GM13976 (cell line): Measurements from ENCODE around the gene CALR3.
"Not testable (repeated sequence)": the region's sequence is repeated elsewhere in the genome, so short reads cannot be mapped to it uniquely, and the experiment has no call there.

ENCODE experiments used
- DNase-seq: peaks from one replicate; pipeline ENCODE4 v3.0.0; 2012; ENCODE audit warnings: low spot score
- in situ Hi-C: fragments of 300-500 bp; cut with MboI; formaldehyde crosslinking; loops from one replicate; pipeline ENCODE4 v1.12.0; 2022; ENCODE audit warnings: low sequenced_read_pairs, mixed read lengths, inconsistent platforms; ENCODE audit not compliant: unreplicated experiment
- TF ChIP-seq, protein P1 (sequence below): IDR thresholded peaks from 2 replicates; pipeline ENCODE4 v1.5.1; 2012; ENCODE audit warnings: borderline replicate concordance, mild to moderate bottlenecking; ENCODE audit not compliant: insufficient read depth; ENCODE audit errors: extremely low read depth, missing control alignments, control extremely low read depth

CALR3 gene

DNA sequence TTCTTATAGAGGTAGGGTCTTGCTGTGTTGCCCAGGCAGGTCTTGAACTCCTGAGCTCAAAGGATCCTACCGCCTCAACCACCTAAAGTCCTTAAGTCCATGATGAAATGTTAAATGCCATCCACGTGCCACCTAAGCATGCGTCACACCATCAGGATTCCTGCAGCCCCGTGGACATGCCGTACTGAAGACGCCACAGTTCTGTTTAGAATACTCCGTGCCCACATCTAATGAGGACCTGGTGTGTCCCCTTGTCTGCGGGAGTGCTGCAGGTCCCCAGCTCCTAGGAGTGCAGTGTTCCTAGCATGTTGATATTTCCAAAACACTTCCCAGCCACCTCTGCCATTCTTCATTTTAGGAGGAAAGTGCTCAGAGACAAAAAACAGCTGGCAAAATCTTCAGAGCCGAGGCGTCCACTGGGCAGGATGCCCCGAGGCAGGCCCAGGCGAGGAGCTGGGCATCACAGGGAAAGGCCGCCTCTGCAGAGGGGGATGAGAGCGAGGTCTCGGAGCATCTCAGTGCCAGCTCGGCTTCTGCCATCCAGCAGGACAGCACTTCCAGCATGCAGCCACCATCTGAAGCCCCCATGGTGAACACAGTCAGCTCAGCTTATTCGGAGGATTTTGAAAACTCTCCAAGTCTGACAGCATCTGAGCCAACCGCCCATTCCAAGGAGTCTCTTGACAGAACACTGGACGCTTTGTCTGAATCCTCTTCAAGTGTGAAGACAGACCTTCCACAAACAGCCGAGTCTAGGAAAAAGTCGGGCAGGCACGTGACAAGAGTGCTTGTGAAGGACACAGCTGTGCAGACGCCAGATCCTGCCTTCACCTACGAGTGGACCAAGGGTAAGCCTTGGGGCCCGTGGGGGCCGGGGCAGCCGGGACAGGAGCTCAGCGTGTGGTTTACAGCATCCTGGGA lies 13.4 kb upstream of the CALR3 start:
- in situ Hi-C loops: no loop called here
- TF ChIP-seq, protein P1, sequence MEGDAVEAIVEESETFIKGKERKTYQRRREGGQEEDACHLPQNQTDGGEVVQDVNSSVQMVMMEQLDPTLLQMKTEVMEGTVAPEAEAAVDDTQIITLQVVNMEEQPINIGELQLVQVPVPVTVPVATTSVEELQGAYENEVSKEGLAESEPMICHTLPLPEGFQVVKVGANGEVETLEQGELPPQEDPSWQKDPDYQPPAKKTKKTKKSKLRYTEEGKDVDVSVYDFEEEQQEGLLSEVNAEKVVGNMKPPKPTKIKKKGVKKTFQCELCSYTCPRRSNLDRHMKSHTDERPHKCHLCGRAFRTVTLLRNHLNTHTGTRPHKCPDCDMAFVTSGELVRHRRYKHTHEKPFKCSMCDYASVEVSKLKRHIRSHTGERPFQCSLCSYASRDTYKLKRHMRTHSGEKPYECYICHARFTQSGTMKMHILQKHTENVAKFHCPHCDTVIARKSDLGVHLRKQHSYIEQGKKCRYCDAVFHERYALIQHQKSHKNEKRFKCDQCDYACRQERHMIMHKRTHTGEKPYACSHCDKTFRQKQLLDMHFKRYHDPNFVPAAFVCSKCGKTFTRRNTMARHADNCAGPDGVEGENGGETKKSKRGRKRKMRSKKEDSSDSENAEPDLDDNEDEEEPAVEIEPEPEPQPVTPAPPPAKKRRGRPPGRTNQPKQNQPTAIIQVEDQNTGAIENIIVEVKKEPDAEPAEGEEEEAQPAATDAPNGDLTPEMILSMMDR: no peak
- DNase-seq: no peak

DNA sequence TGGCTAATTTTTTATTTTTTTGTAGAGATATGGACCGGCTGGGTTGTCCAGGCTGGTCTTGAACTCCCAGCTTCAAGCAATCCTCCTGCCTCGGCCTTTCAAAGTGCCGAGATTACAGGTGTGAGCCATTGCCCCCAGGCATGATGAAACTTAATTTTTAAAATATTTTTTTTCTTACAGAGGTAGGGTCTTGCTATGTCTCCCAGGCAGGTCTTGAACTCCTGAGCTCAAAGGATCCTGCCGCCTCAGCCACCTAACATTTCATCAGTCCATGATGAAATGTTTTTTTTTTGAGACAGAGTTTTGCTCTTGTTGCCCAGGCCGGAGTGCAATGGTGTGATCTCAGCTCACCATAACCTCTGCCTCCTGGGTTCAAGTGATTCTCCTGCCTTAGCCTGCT lies 12.6 kb upstream of the CALR3 start:
- no peak for DNase-seq
- in situ Hi-C loops: no loop called here
- TF ChIP-seq, protein P1: no peak

DNA sequence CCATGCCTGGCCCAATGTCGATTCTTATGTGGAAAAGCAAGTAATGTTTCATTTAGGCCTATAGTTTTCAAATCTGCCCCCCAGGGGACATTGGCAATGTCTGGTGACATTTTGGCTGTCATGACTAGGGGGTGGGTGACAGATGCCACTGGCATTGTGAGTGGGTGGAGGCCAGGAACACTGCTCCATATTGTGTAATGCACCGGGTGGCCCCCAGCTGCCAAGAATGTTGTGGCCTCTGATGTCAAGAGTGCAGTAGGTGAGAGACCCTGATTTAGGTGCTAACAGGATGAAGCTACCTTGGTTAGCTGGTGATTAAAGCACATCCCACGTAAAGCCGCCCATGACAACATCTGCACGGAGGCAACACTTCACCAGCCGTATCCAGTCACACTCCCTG lies 11.0 kb upstream of the CALR3 start:
- in situ Hi-C loops: no loop called here
- TF ChIP-seq, protein P1: no peak

DNA sequence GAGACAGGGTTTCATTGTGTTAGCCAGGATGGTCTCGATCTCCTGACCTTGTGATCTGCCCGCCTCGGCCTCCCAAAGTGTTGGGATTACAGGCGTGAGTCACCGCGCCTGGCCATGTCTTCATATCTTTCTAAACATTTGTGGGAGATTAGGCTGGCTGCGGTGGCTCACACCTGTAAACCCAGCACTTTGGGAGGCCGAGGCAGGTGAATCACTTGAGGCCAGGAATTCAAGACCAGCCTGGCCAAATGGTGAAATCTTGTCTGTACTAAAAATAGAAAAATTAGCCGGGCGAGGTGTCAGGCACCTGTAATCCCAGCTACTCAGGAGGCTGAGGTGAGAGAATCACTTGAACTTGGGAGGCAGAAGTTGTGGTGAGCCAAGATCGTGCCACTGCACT lies 10.2 kb upstream of the CALR3 start:
- in situ Hi-C loops, DNase-seq: not testable (repeated sequence)

More for the DNA sequence above, 11.0 kb upstream of the CALR3 start:
- no peak for DNase-seq

DNA sequence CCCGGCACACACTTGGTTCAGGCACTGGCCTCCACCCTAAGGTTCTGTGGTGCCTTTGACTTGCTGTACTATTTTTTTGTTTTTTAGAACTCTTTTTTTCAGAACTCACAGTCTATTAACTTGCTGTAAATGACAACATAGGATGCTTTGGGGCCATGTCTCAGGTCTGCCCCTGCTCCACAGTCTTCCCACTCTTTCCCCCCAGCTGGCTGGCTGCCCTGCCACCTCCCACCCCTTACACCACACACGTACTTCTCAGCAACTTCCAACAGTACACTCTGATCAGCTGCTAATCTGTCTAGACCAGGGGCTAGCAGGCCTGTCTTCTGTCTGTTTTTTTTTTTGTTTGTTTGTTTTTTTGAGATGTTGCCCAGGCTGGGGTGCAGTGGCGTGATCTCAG lies 8.3 kb upstream of the CALR3 start:
- TF ChIP-seq, protein P1: no peak
- in situ Hi-C loops: no loop called here
- no peak for DNase-seq

DNA sequence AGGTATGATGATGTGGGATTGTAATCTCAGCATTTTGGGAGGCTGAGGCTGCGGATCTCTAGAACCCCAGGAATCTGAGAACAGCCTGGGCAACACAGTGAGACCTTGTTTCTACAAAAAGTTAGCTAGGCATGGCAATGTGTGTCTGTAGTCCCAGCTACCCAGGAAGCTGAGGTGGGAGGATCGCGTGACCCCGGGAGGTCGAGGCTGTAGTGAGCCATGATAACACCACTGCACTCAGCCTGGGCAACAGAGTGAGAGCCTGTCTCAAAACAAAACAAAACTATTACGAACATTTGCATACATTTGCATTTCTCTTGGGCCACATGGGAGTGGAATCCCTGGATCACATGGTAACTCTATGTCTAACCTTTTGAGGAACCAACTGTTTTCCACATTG lies 1.9 kb upstream of the CALR3 start:
- TF ChIP-seq, protein P1: no peak
- no peak for DNase-seq
- in situ Hi-C loops: no loop called here

DNA sequence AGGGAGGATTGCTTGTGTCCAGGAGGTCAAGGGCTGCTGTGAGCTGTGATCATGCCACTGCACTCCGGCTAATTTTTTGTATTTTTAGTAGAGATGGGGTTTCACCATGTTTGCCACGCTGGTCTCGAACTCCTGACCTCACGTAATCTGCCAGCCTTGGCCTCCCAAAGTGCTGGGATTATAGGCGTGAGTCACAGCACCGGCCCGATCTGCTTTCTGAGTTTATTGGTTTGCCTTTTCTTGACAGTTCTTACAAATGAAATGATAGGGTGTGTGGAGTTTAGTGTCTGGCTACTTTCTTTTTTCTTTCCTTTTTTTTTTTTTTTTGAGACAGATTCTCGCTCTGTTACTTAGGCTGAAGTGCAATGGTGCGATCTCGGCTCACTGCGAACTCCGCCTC lies 1.1 kb upstream of the CALR3 start:
- DNase-seq: no peak
- in situ Hi-C loops: no loop called here
- TF ChIP-seq, protein P1: no peak
